Kidney (tissue), 14 donors: ENCODE data around the gene TGFB2. TPM values are rescaled to one million over a fixed set of nuclear protein-coding genes. Genes with fewer than 3 reads are reported as not detected.

Experiments
- DNase-seq, 5 donors: peaks; one replicate each; pipeline ENCODE4 v3.0.0-alpha.2; 2013 to 2020
- FAIRE-seq: peaks from 2 replicates; lab custom pipeline; 2012; peaks lifted over from hg19 to GRCh38; lab: Jason Lieb, UNC
- H3K27ac ChIP-seq, 2 donors: one replicate each; pipeline ENCODE4 v1.7.0; 2013; ENCODE audit warnings: low read depth in 2 of 2, low read length in 2 of 2, inconsistent platforms in 1 of 2
- H3K27me3 ChIP-seq: one replicate; pipeline ENCODE4 v1.7.1; 2013; ENCODE audit warnings: low read length, inconsistent platforms; ENCODE audit not compliant: control insufficient read depth, insufficient read depth
- H3K36me3 ChIP-seq, 3 donors: one replicate each; pipeline versions ENCODE4 v1.7.0 to v1.7.1; 2013; ENCODE audit warnings: low read length in 3 of 3, control low read depth in 1 of 3, inconsistent platforms in 1 of 3; ENCODE audit not compliant: insufficient read depth in 3 of 3, control insufficient read depth in 2 of 3
- H3K4me1 ChIP-seq, 3 donors: one replicate each; pipeline versions ENCODE4 v1.7.0 to v1.7.1; 2013; ENCODE audit warnings: low read length in 3 of 3, inconsistent platforms in 1 of 3, low read depth in 1 of 3; ENCODE audit not compliant: control insufficient read depth in 2 of 3, insufficient read depth in 2 of 3
- H3K4me3 ChIP-seq, 3 donors: one replicate each; pipeline versions ENCODE4 v1.7.0 to v1.8.1; 2013; ENCODE audit warnings: low read length in 3 of 3, control low read depth in 1 of 3, inconsistent platforms in 1 of 3
- H3K9ac ChIP-seq, 3 donors: one replicate each; pipeline versions ENCODE4 v1.7.0 to v1.7.1; 2013; ENCODE audit warnings: low read length in 3 of 3, control low read depth in 1 of 3, inconsistent platforms in 1 of 3
- H3K9me3 ChIP-seq, 3 donors: one replicate each; pipeline versions ENCODE4 v1.7.0 to v1.7.1; 2013; ENCODE audit warnings: low read length in 3 of 3, control low read depth in 1 of 3, inconsistent platforms in 1 of 3; ENCODE audit not compliant: control insufficient read depth in 2 of 3, insufficient read depth in 1 of 3
- CTCF ChIP-seq: IDR thresholded peaks from 3 replicates; pipeline ENCODE4 v1.5.1; 2012; ENCODE audit warnings: mild to moderate bottlenecking, moderate library complexity, borderline replicate concordance; ENCODE audit not compliant: insufficient read depth; ENCODE audit errors: extremely low read depth
- intact Hi-C: fragments of 100-400 bp; cut with DNase I; formaldehyde crosslinking; loops from one replicate; pipeline ENCODE4 v1.11.1; 2022
- polyA plus RNA-seq: library from polyadenylated mRNA; stranded (reverse); fragments of 350-450 nt; fragmentation: Illumina TruSeq; extraction: RNeasy Lipid Tissue Mini Kit (QIAGEN cat#74804); gene quantifications from one replicate; pipeline ENCODE4 v1.2.3, GENCODE V29; 2014; ENCODE audit warnings: low read depth, low replicate concordance; ENCODE audit not compliant: insufficient read depth
- total RNA-seq: library from RNA; stranded (reverse); fragmentation: NEBNext Ultra II Directional; extraction: Animal tissue kit (Norgen Biotek cat#: 25700); gene quantifications from one replicate; pipeline ENCODE4 v1.2.1, GENCODE V29; 2021
- donor health status: control.
- donor health status: control.
- donor health status: control.
- donor health status: control.
- donor health status: control.
- donor health status: DM: yes; HTN: yes; CAD: no.
- donor health status: Normal renal cell carcinoma (clear cell type).

The TGFB2 gene
- total and polyA plus RNA-seq, 2 donors from 2014 or later = 1.4 to 12.2 TPM

GRCh38 chr1:218305472-218306064 is 39.6 kb upstream of the TGFB2 start:
- DNase-seq (no peak), FAIRE-seq (no peak)
- no peaks in the 10 kb centered on the region for H3K4me1 ChIP-seq
- H3K4me3 ChIP-seq = no peak overlapping the region
- peaks cover 0 to 5% (median 2%) of the 10 kb centered on the region in 3 donors for H3K36me3 ChIP-seq
- intact Hi-C loops = no loop called here
- H3K9ac ChIP-seq = no peak overlapping the region
- no peak overlapping the region for H3K27ac ChIP-seq
- no peak for TF ChIP-seq CTCF
- no peaks in the 10 kb centered on the region for H3K9me3 ChIP-seq
- no peaks in the 10 kb centered on the region for H3K27me3 ChIP-seq

GRCh38 chr1:218312509-218312908 is 32.6 kb upstream of the TGFB2 start:
- intact Hi-C loops = no loop called here
- Histone ChIP-seq H3K36me3 (no peaks in the 10 kb centered on the region), H3K27ac (no peak overlapping the region), H3K4me1 (no peaks in the 10 kb centered on the region), H3K9ac (no peak overlapping the region), H3K27me3 (no peaks in the 10 kb centered on the region), H3K4me3 (no peak overlapping the region), H3K9me3 (no peaks in the 10 kb centered on the region)
- no peak for DNase-seq
- no peak for FAIRE-seq
- TF ChIP-seq CTCF = no peak

GRCh38 chr1:218314316-218314715 is 30.8 kb upstream of the TGFB2 start:
- H3K4me1 ChIP-seq = no peaks in the 10 kb centered on the region
- no peak overlapping the region for H3K4me3 ChIP-seq
- FAIRE-seq (no peak), DNase-seq (no peak)
- no peak for TF ChIP-seq CTCF
- no peak overlapping the region for H3K27ac ChIP-seq
- H3K9me3 ChIP-seq = no peaks in the 10 kb centered on the region
- H3K27me3 ChIP-seq = no peaks in the 10 kb centered on the region
- intact Hi-C loops = no loop called here
- H3K9ac ChIP-seq = no peak overlapping the region
- H3K36me3 ChIP-seq = no peaks in the 10 kb centered on the region

GRCh38 chr1:218315638-218316037 is 29.5 kb upstream of the TGFB2 start:
- intact Hi-C loops = no loop called here
- H3K9me3 ChIP-seq = no peaks in the 10 kb centered on the region
- no peak overlapping the region for H3K9ac ChIP-seq
- TF ChIP-seq CTCF = no peak
- DNase-seq (no peak), FAIRE-seq (no peak)
- no peaks in the 10 kb centered on the region for H3K36me3 ChIP-seq
- H3K27ac ChIP-seq = no peak overlapping the region
- no peaks in the 10 kb centered on the region for H3K27me3 ChIP-seq
- H3K4me1 ChIP-seq = no peaks in the 10 kb centered on the region
- no peak overlapping the region for H3K4me3 ChIP-seq
